Measurements from ENCODE around the gene CNOT4.
"Not testable (repeated sequence)": the region's sequence is repeated elsewhere in the genome, so short reads cannot be mapped to it uniquely, and the experiment has no call there.

CNOT4 gene

GRCh38 chr7:135512135-135512887, 2.4 kb upstream of the CNOT4 start:
- DNase-seq (ENCODE audit: low read depth in 4 of 4, low spot score in 1 of 4), result no peak

GRCh38 chr7:135510592-135511183, 786 bp upstream of the CNOT4 start:
- DNase-seq (ENCODE audit: low read depth in 4 of 4, low spot score in 1 of 4), result no peak

- DNase-seq (ENCODE audit: low read depth in 4 of 4, low spot score in 1 of 4), result no peak
Observed at GRCh38 chr7:135509589-135509838, 388 bp downstream of the CNOT4 start.

- DNase-seq (ENCODE audit: low read depth in 4 of 4, low spot score in 1 of 4), result peak in 2 of 4 experiments; percentile 6
Observed at GRCh38 chr7:135508883-135509588, 866 bp downstream of the CNOT4 start.

- no peak for DNase-seq (ENCODE audit: low read depth in 4 of 4, low spot score in 1 of 4)
Observed at GRCh38 chr7:135501402-135501801, 8.5 kb downstream of the CNOT4 start.

GRCh38 chr7:135499818-135500217, 10.1 kb downstream of the CNOT4 start:
- DNase-seq (ENCODE audit: low read depth in 4 of 4, low spot score in 1 of 4), result no peak

- not testable (repeated sequence) for DNase-seq (ENCODE audit: low read depth in 4 of 4, low spot score in 1 of 4)
Observed at GRCh38 chr7:135497161-135497560, 12.7 kb downstream of the CNOT4 start.

GRCh38 chr7:135493362-135493761, 16.5 kb downstream of the CNOT4 start:
- DNase-seq (ENCODE audit: low read depth in 4 of 4, low spot score in 1 of 4), result no peak

GRCh38 chr7:135492151-135492550, 17.8 kb downstream of the CNOT4 start:
- DNase-seq (ENCODE audit: low read depth in 4 of 4, low spot score in 1 of 4), result no peak

GRCh38 chr7:135490783-135491182, 19.1 kb downstream of the CNOT4 start:
- DNase-seq (ENCODE audit: low read depth in 4 of 4, low spot score in 1 of 4), result no peak

GRCh38 chr7:135489791-135490190, 20.1 kb downstream of the CNOT4 start:
- DNase-seq (ENCODE audit: low read depth in 4 of 4, low spot score in 1 of 4), result no peak

GRCh38 chr7:135486261-135486920, 23.5 kb downstream of the CNOT4 start:
- no peak for DNase-seq (ENCODE audit: low read depth in 4 of 4, low spot score in 1 of 4)

- DNase-seq (ENCODE audit: low read depth in 4 of 4, low spot score in 1 of 4), result no peak
Observed at GRCh38 chr7:135481598-135481979, 28.3 kb downstream of the CNOT4 start.

GRCh38 chr7:135480966-135481597, 28.8 kb downstream of the CNOT4 start:
- DNase-seq (ENCODE audit: low read depth in 4 of 4, low spot score in 1 of 4), result no peak

GRCh38 chr7:135475521-135475920, 34.4 kb downstream of the CNOT4 start:
- DNase-seq (ENCODE audit: low read depth in 4 of 4, low spot score in 1 of 4), result no peak

GRCh38 chr7:135469705-135470104, 40.2 kb downstream of the CNOT4 start:
- not testable (repeated sequence) for DNase-seq (ENCODE audit: low read depth in 4 of 4, low spot score in 1 of 4)

GRCh38 chr7:135467207-135467711, 42.6 kb downstream of the CNOT4 start:
- no peak for DNase-seq (ENCODE audit: low read depth in 4 of 4, low spot score in 1 of 4)

- DNase-seq (ENCODE audit: low read depth in 4 of 4, low spot score in 1 of 4), result no peak
Observed at GRCh38 chr7:135466442-135467206, 43.3 kb downstream of the CNOT4 start.

GRCh38 chr7:135463908-135464307, 46.0 kb downstream of the CNOT4 start:
- DNase-seq (ENCODE audit: low read depth in 4 of 4, low spot score in 1 of 4), result no peak

GRCh38 chr7:135459951-135460567, 49.8 kb downstream of the CNOT4 start:
- DNase-seq (ENCODE audit: low read depth in 4 of 4, low spot score in 1 of 4), result no peak
